H1 (cell line): Measurements from ENCODE around the gene BIRC5. TPM values are rescaled to one million over a fixed set of nuclear protein-coding genes. Genes with fewer than 3 reads are reported as not detected.
A peak's percentile ranks its signal among the peaks of the same experiment; 100 is the strongest.

ENCODE experiments used
- CTCF ChIA-PET: fragments of 300-600 bp; sonication (Branson Sonifier 250); formaldehyde crosslinking; loops from one replicate; lab custom pipeline; 2021; ENCODE audit not compliant: partially characterized antibody; lab: Charles Lee
- POLR2A ChIA-PET: fragments of 300-600 bp; sonication (Branson Sonifier 250); formaldehyde crosslinking; loops from one replicate; lab custom pipeline; 2021; ENCODE audit warnings: inconsistent platforms; ENCODE audit not compliant: partially characterized antibody; lab: Charles Lee
- DNase-seq, 2 experiments: peaks; one replicate each; pipeline versions ENCODE4 v3.0.0 to v3.0.0-alpha.2; 2010 to 2022; ENCODE audit warnings: low spot score in 2 of 2, low read depth in 1 of 2, mixed read lengths in 1 of 2
- FAIRE-seq: peaks from 2 replicates; lab custom pipeline; 2011; peaks lifted over from hg19 to GRCh38; lab: Jason Lieb, UNC
- H2AFZ ChIP-seq: 2 replicates; pipeline ENCODE4 v1.8.1; 2012; ENCODE audit warnings: low read length, inconsistent platforms
- H2AK5ac ChIP-seq: 2 replicates; pipeline ENCODE4 v1.6.1; 2013; ENCODE audit warnings: low read depth, low read length
- H2BK120ac ChIP-seq: replicated peaks from 2 replicates; pipeline ENCODE3; 2013; ENCODE audit warnings: low read depth, low read length, inconsistent platforms
- H2BK12ac ChIP-seq: 2 replicates; pipeline ENCODE4 v1.6.1; 2013; ENCODE audit warnings: low read depth, low read length
- H2BK15ac ChIP-seq: 2 replicates; pipeline ENCODE4 v1.6.1; 2013; ENCODE audit warnings: low read length
- H2BK20ac ChIP-seq: 2 replicates; pipeline ENCODE4 v1.6.1; 2013; ENCODE audit warnings: low read length
- H2BK5ac ChIP-seq: 2 replicates; pipeline ENCODE4 v1.6.1; 2013; ENCODE audit warnings: low read depth, low read length
- H3K14ac ChIP-seq: 2 replicates; pipeline ENCODE4 v1.6.1; 2013; ENCODE audit warnings: inconsistent platforms; ENCODE audit not compliant: insufficient read length
- H3K18ac ChIP-seq: 2 replicates; pipeline ENCODE4 v1.6.1; 2013; ENCODE audit warnings: low read length; ENCODE audit errors: extremely low read depth
- H3K23ac ChIP-seq: 2 replicates; pipeline ENCODE4 v1.6.1; 2013; ENCODE audit warnings: inconsistent platforms; ENCODE audit not compliant: insufficient read length
- H3K23me2 ChIP-seq: 2 replicates; pipeline ENCODE4 v1.6.1; 2013; ENCODE audit warnings: low read depth, low read length
- H3K27ac ChIP-seq: 2 replicates; pipeline ENCODE4 v1.6.1; 2011; ENCODE audit warnings: low read depth, low read length, inconsistent platforms
- H3K27me3 ChIP-seq, 4 experiments: replicated peaks in 1 of 4; 1 replicate in 1 of 4; 2 replicates in 3 of 4; pipeline versions ENCODE4 v1.6.1 to v1.8.1; 2011 to 2013; ENCODE audit warnings: low read length in 3 of 4, mild to moderate bottlenecking in 3 of 4, inconsistent platforms in 2 of 4, mixed read lengths in 2 of 4, moderate library complexity in 1 of 4; ENCODE audit not compliant: control insufficient read depth in 3 of 4, insufficient read depth in 3 of 4; ENCODE audit errors: extremely low read depth in 1 of 4
- H3K36me3 ChIP-seq, 4 experiments: 2 replicates each; pipeline versions ENCODE4 v1.6.1 to v1.8.1; 2011 to 2013; ENCODE audit warnings: mild to moderate bottlenecking in 4 of 4, low read length in 3 of 4, moderate library complexity in 2 of 4, control low read depth in 1 of 4, inconsistent platforms in 1 of 4; ENCODE audit not compliant: insufficient read depth in 4 of 4, control insufficient read depth in 2 of 4
- H3K4ac ChIP-seq: replicated peaks from 2 replicates; pipeline ENCODE3; 2013; ENCODE audit warnings: low read length, low read depth, mixed read lengths, inconsistent platforms; ENCODE audit not compliant: insufficient read length
- H3K4me1 ChIP-seq, 4 experiments: replicated peaks in 1 of 4; 1 replicate in 1 of 4; 2 replicates in 3 of 4; pipeline versions ENCODE4 v1.6.1 to v1.8.1; 2011 to 2013; ENCODE audit warnings: low read length in 3 of 4, inconsistent platforms in 2 of 4, mixed read lengths in 1 of 4; ENCODE audit not compliant: insufficient read depth in 4 of 4, control insufficient read depth in 3 of 4
- H3K4me2 ChIP-seq, 2 experiments: 2 replicates each; pipeline versions ENCODE4 v1.6.1 to v1.8.1; 2011 to 2013; ENCODE audit warnings: low read depth in 2 of 2, low read length in 2 of 2, control low read depth in 1 of 2, inconsistent platforms in 1 of 2, mild to moderate bottlenecking in 1 of 2; ENCODE audit not compliant: insufficient read depth in 1 of 2
- H3K4me3 ChIP-seq, 4 experiments: fragments of 200-600, 300-600 bp in 1 of 4; sonication (generic), shearing (Covaris generic), sonication (Bioruptor Twin) in 1 of 4; 2 replicates each; pipeline versions ENCODE4 v1.5.1 to v1.8.1; 2011 to 2016; ENCODE audit warnings: low read length in 4 of 4, low read depth in 3 of 4, control low read depth in 2 of 4, inconsistent platforms in 2 of 4, mild to moderate bottlenecking in 2 of 4, mixed read lengths in 1 of 4, moderate library complexity in 1 of 4; ENCODE audit not compliant: insufficient read depth in 2 of 4; ENCODE audit errors: extremely low read depth in 1 of 4
- H3K56ac ChIP-seq: replicated peaks from 2 replicates; pipeline ENCODE3; 2013; ENCODE audit warnings: low read depth, mild to moderate bottlenecking, mixed read lengths, low read length, inconsistent platforms; ENCODE audit not compliant: insufficient read length
- H3K79me1 ChIP-seq: 2 replicates; pipeline ENCODE4 v1.6.1; 2013; ENCODE audit warnings: low read depth, low read length, control low read depth
- H3K79me2 ChIP-seq, 2 experiments: 2 replicates each; pipeline versions ENCODE4 v1.6.1 to v1.8.1; 2012 to 2013; ENCODE audit warnings: low read length in 2 of 2, mild to moderate bottlenecking in 2 of 2, inconsistent platforms in 1 of 2; ENCODE audit not compliant: insufficient read depth in 2 of 2, control insufficient read depth in 1 of 2
- H3K9ac ChIP-seq, 4 experiments: replicated peaks in 1 of 4; 1 replicate in 1 of 4; 2 replicates in 3 of 4; pipeline versions ENCODE4 v1.6.1 to v1.8.1; 2011 to 2013; ENCODE audit warnings: low read depth in 3 of 4, low read length in 3 of 4, control low read depth in 2 of 4, mild to moderate bottlenecking in 2 of 4, moderate library complexity in 2 of 4, inconsistent platforms in 1 of 4; ENCODE audit errors: extremely low read depth in 1 of 4
- H3K9me3 ChIP-seq, 2 experiments: 2 replicates each; pipeline versions ENCODE4 v1.6.1 to v1.8.1; 2012 to 2013; ENCODE audit warnings: mild to moderate bottlenecking in 2 of 2, moderate library complexity in 2 of 2, control low read depth in 1 of 2, inconsistent platforms in 1 of 2, low read depth in 1 of 2, low read length in 1 of 2, mixed read lengths in 1 of 2; ENCODE audit not compliant: insufficient read depth in 2 of 2
- H4K20me1 ChIP-seq, 2 experiments: replicated peaks in 1 of 2; 2 replicates each; pipeline versions ENCODE3 to v1.8.1; 2011 to 2013; ENCODE audit warnings: inconsistent platforms in 2 of 2, low read length in 2 of 2, mild to moderate bottlenecking in 1 of 2; ENCODE audit not compliant: insufficient read depth in 2 of 2, control insufficient read depth in 1 of 2
- H4K5ac ChIP-seq: 2 replicates; pipeline ENCODE4 v1.6.1; 2013; ENCODE audit warnings: low read length, low read depth, mixed read lengths, inconsistent platforms; ENCODE audit not compliant: insufficient read length
- H4K8ac ChIP-seq: 2 replicates; pipeline ENCODE4 v1.8.0; 2013; ENCODE audit warnings: mild to moderate bottlenecking, moderate library complexity, low read length, inconsistent platforms; ENCODE audit not compliant: insufficient read depth; ENCODE audit errors: extremely low read depth
- H4K91ac ChIP-seq: replicated peaks from 2 replicates; pipeline ENCODE3; 2013; ENCODE audit warnings: low read length, mixed read lengths, inconsistent platforms; ENCODE audit not compliant: insufficient read length
- KDM5A ChIP-seq: fragments of 200-600 bp; IDR thresholded peaks from 2 replicates; pipeline ENCODE4 v1.7.1; 2012; ENCODE audit warnings: mild to moderate bottlenecking, low read length, inconsistent platforms, mixed read lengths
- POLR2A ChIP-seq, 2 experiments: IDR thresholded peaks; 1 replicate in 1 of 2; 2 replicates in 1 of 2; pipeline ENCODE4 v1.6.1; 2011; ENCODE audit warnings: low read depth in 2 of 2, low read length in 2 of 2, mild to moderate bottlenecking in 2 of 2; ENCODE audit errors: control extremely low read depth in 1 of 2
- YY1 ChIP-seq: IDR thresholded peaks from 2 replicates; pipeline ENCODE4 v1.6.1; 2011; ENCODE audit warnings: low read depth, mild to moderate bottlenecking, low read length
- ZNF274 ChIP-seq: IDR thresholded peaks from 2 replicates; pipeline ENCODE4 v1.7.0; 2012; ENCODE audit warnings: low read length, borderline replicate concordance; ENCODE audit errors: extremely low read depth
- WGBS, 2 experiments: shearing (Covaris generic) in 1 of 2; methylation state at CpG; one replicate each; pipeline versions ENCODE4 v1.1.6 to v1.1.7; 2013 to 2015; ENCODE audit warnings: low lambda C conversion rate in 2 of 2, mixed read lengths in 2 of 2, inconsistent platforms in 1 of 2, low coverage in 1 of 2, missing lambda C conversion rate in 1 of 2; ENCODE audit not compliant: insufficient replicate concordance in 2 of 2, insufficient coverage in 1 of 2, insufficient read length in 1 of 2; ENCODE audit errors: extremely low coverage in 1 of 2, missing lambda C conversion rate in 1 of 2; 5-methylcytosine and 5-hydroxymethylcytosine counted together
- polyA plus RNA-seq, 7 experiments: library from polyadenylated mRNA; depleted of rRNA in 3 of 7; stranded (reverse) in 5 of 7; unstranded in 2 of 7; fragments of >200 nt in 5 of 7; fragments of 200-250 nt in 2 of 7; gene quantifications; 1 replicate in 5 of 7; 2 replicates in 1 of 7; 4 replicates in 1 of 7; pipeline versions ENCODE4 v1.2.1 to v1.2.3, GENCODE V29; 2011 to 2013; ENCODE audit warnings: missing spikeins in 2 of 7, mixed read lengths in 2 of 7
- total RNA-seq: library from RNA; stranded (reverse); fragmentation: NEBNext Ultra II Directional; extraction: Animal tissue kit (Norgen Biotek cat#: 25700); gene quantifications from 2 replicates; pipeline ENCODE4 v1.2.1, GENCODE V29; 2021

The BIRC5 gene
- total and polyA plus RNA-seq, 2 of the 8 experiments (the other 6 are each of a cell fraction or from before 2014, with no cell fraction given): 42.2 to 108 TPM

GRCh38 chr17:78214706-78215061 is 631 bp downstream of the BIRC5 start:
- peaks cover 6 to 24% of the 10 kb centered on the region in 2 experiments for H3K79me2 ChIP-seq
- H4K5ac ChIP-seq: peak overlapping the region; percentile 47
- DNase-seq: no peak
- peak overlapping the region; percentile 85 to 94 (median 90) for H3K4me3 ChIP-seq
- H2AK5ac ChIP-seq: peak overlapping the region; percentile 90; the same call in 1 of the 2 replicates
- CTCF ChIA-PET: interaction anchor here (0.9 to 1.2 kb wide), 2 partner anchors 27 to 28 kb away, joined by 3 read pairs; partner anchors contain the start of genes AFMID and TK1
- 0 out of 2 replicates have a peak overlapping the region, but pooled peaks have one; percentile 16 for H2BK15ac ChIP-seq
- H4K20me1 ChIP-seq: peaks cover 2 to 3% of the 10 kb centered on the region in 2 experiments
- peak overlapping the region; percentile 68 to 88 (median 74) for H3K9ac ChIP-seq
- H3K27me3 ChIP-seq: no peaks in the 10 kb centered on the region
- no peak overlapping the region for H2BK120ac ChIP-seq
- TF ChIP-seq ZNF274: no peak
- no peak for TF ChIP-seq YY1
- no peak for TF ChIP-seq KDM5A
- no peak for TF ChIP-seq POLR2A (IDR thresholded peaks at IDR 0.05; ENCODE audit: control extremely low read depth in 1 of 2, low read depth in 2 of 2, low read length in 2 of 2)
- TF ChIP-seq, all 59 proteins: peak for 0
- peak overlapping the region; percentile 99 for H3K4ac ChIP-seq
- no peak overlapping the region for H2BK12ac ChIP-seq
- H3K4me1 ChIP-seq: peaks cover 0 to 8% (median 4%) of the 10 kb centered on the region in 4 experiments; a peak in 4 of 7 replicates
- no peak for FAIRE-seq
- WGBS, 2 experiments: 25% methylated on average over 5 of the region's 5 CpGs; no CpG with 5 or more reads in 1 of the 2 experiments
- H3K18ac ChIP-seq: no peak overlapping the region; the same call in 1 of the 2 replicates
- H3K27ac ChIP-seq: no peak overlapping the region
- H3K23me2 ChIP-seq: peaks cover 4% of the 10 kb centered on the region; the same call in 1 of the 2 replicates
- no peak overlapping the region for H2AFZ ChIP-seq
- no peak overlapping the region for H3K14ac ChIP-seq
- 0 out of 2 replicates have a peak overlapping the region, but pooled peaks have one; percentile 69 for H4K8ac ChIP-seq
- H2BK20ac ChIP-seq: 0 out of 2 replicates have a peak overlapping the region, but pooled peaks have one; percentile 86
- peak overlapping the region; percentile 96 to 99 for H3K4me2 ChIP-seq
- peaks cover 5% of the 10 kb centered on the region for H3K79me1 ChIP-seq
- H3K36me3 ChIP-seq: peaks cover 2 to 22% (median 11%) of the 10 kb centered on the region in 4 experiments; a peak in 7 of 8 replicates
- peak overlapping the region; percentile 65 for H4K91ac ChIP-seq
- POLR2A ChIA-PET: interaction anchor here (0.8 to 3.3 kb wide), 8 partner anchors 10 to 101 kb away, joined by 3 to 30 read pairs (median 4); partner anchors contain the start of genes AFMID and TK1
- no peak overlapping the region for H3K23ac ChIP-seq
- peak overlapping the region; percentile 12; the same call in 1 of the 2 replicates for H2BK5ac ChIP-seq
- H3K56ac ChIP-seq: peak overlapping the region; percentile 74
- H3K9me3 ChIP-seq: no peaks in the 10 kb centered on the region
